GM18517 (cell line): ENCODE measurements around the gene FCRL2.
"Not testable (repeated sequence)": the region's sequence is repeated elsewhere in the genome, so short reads cannot be mapped to it uniquely, and the experiment has no call there.

Experiments
- ATAC-seq: cut with Tn5 transposase; IDR thresholded peaks from one replicate; pipeline ENCODE4 v1.9.1; 2021; ENCODE audit warnings: mild to moderate bottlenecking, moderate library complexity; ENCODE audit not compliant: unreplicated experiment

Gene FCRL2

GRCh38 chr1:157758018-157758417, 18.9 kb downstream of the FCRL2 start:
- ATAC-seq, result no peak

GRCh38 chr1:157753611-157754010, 23.3 kb downstream of the FCRL2 start:
- no peak for ATAC-seq

DNA sequence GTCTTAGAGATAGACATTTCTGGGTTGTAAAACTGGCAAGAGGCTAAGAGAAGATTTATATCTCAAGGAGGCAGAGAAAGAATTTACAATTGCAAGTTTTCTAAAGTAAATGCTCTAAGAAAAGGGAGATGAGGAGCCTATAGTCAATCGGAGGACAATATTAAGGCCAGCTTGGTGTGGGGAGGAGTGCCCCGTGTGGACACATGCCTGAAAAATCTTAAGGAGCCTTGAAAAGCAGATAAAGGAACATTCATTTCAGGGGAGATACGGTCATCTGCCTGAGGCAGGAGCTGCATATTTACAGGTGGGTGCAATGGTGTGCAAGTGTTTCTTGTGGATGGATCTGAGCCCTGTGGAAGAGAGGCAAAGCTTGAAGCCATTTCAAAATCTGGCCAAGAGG, 25.6 kb downstream of the FCRL2 start:
- no peak for ATAC-seq

DNA sequence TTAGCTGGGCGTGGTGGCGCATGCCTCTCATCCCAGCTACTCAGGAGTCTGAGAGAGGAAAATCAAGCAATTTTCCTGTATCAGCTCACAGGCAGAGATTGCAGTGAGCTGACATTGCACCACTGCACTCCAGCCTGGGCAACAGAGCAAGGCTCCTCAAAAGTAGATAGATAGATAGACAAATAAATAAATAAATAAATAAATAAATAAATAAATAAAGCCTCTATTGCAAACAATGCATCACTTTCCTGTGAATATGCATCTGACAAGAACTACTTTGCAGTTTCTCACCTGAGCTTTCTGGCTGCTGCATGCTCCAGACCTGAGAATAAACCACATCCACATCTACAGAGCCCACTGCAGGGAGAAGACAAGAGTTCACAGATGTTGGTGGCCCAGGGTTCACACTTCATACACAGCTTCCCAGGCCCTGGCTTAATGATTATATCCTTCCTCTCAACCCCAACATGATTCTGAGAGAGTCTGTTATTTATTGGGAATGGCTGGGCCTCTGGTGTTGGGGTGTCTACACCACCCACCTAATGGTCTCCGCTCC, 28.6 kb downstream of the FCRL2 start:
- no peak for ATAC-seq

DNA sequence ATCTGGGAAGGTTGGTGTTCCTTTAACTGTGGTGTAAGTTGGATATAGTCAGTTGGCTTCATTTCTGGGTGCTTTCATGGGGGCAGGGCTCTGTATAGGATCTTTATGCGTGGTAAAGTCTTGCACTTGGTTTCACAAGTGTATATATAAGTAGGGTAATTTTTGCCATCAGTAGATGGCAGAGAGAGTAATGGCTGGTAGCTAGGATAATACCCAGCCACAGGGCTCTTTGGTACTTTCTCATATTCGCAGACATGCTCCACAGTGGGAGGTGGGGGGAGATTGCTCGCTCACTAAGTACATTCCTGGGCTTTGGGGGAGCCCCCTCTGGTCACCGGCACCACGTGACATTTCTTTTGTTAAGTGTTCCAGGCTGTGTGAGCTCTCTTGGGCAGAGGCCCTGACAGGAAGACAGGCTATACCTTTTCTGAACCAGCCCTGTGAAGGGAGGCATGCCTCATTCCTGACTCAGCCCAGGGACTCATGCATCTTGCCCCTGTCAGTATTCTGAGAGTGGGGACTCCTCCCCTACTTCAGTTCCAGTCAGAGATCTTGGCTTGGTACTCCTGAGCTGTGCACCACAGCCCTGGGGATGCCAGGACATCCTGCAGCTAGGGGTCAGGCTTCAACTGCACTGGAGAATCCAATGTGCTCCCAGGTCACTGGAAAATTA, 37.6 kb downstream of the FCRL2 start:
- ATAC-seq, result no peak

DNA sequence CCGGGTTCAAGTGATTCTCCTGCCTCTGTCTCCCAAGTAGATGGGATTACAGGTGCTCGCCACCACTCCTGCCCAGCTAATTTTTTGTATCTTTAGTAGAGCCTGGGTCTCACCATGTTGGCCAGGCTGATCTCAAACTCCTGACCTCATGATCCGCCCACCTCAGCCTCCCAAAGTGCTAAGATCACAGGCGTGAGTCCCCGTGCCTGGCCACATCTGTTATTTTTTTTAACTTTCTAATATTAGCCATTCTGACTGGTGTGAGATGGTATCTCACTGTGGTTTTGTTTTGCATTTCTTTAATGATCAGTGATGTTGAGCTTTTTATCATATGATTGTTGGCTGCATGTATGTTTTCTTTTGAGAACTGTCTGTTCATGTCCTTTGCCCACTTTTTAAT, 40.9 kb downstream of the FCRL2 start:
- not testable (repeated sequence) for ATAC-seq

DNA sequence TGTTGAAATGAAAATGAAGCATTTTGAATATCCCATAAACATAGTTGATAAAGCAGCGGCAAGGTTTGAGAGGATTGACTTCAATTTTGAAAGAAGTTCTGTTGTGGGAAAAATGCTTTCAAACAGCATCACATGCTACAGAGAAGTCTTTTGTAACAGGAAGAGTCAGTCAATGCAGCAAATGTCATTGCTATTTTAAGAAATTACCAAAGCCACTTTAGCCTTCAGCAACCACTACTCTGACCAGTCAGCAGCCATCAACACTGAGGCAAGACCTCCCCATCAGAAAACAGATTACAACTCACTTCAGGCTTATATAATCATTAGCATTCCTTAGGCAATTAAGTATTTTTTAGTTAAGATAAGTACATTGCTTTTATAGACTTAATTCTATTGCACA, 42.6 kb downstream of the FCRL2 start:
- ATAC-seq, result no peak

- ATAC-seq, result no peak
Observed at GRCh38 chr1:157732755-157733154, 44.2 kb downstream of the FCRL2 start.

GRCh38 chr1:157725221-157725577, 51.7 kb downstream of the FCRL2 start:
- ATAC-seq, result no peak

DNA sequence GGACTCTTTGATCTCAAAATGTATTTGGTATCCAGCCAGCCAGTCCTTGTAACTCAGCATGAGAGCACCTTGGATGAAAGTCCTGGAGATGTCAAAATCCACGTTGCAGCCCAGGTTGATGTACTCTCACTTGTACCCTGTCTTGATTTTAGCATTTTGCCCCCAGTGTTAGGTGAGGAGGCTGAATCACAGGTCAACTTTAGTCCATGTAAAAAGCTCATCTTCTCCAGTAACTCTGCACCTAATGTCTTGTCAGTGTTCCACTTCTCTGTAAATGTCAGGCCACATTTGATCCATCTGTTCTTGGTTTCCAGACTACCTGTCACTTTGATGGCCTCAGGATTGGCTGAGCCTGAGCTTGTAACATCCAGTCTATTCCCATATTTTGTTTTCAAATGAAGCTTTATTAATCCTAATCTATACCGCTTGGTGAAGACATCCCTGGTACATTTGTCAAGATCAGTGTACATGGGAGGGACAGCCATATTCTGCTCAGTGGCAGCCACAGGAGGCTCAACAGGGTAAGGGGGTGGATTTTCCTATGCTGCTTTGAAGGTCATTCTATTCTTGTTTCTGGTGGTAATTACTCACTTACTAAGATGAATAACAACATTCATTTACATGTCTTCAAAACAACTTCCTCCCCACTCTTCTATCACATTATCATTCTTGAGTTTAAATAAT, 52.3 kb downstream of the FCRL2 start:
- ATAC-seq, result no peak

GRCh38 chr1:157723157-157723556, 53.8 kb downstream of the FCRL2 start:
- no peak for ATAC-seq

DNA sequence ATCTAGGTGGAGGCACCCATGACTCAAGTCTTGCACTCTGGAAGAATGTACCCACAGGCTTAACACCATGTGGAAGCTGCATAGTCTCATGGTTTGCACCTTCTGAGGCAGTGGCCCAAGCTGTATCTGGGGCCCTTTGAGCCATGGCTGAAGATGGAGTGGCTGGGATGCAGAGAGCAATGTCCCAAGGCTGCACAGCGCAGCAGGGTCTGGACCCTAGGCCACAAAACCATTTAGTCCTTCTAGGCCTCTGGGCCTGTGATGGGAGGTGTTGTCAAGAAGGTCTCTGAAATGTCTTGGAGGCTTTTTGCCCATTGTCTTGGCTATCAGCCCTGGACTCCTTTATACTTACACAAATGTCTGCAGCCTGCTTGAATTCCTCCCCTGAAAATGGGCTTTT, 54.9 kb downstream of the FCRL2 start:
- ATAC-seq, result no peak

DNA sequence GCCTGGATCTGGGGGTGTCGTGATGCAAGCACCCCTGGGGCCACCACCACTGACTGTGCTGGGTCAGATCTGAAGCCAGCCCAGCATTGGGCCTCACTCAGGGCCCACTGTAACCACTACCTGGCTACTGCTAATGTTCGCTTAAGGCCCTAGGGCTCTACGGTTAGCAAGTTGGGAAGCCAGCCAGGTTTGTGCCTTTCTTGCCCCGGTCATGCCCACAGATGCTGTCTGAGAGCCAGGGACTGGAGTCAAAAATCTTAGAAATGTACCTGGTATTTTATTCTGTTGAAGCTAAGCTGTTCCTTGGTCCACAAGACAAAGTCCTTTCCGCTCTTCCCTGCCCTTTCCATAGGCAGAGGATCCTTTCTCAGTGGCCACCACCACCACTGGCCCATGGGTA, 61.2 kb downstream of the FCRL2 start:
- ATAC-seq, result no peak

- ATAC-seq, result no peak
Observed at GRCh38 chr1:157711802-157712201, 65.1 kb downstream of the FCRL2 start.

DNA sequence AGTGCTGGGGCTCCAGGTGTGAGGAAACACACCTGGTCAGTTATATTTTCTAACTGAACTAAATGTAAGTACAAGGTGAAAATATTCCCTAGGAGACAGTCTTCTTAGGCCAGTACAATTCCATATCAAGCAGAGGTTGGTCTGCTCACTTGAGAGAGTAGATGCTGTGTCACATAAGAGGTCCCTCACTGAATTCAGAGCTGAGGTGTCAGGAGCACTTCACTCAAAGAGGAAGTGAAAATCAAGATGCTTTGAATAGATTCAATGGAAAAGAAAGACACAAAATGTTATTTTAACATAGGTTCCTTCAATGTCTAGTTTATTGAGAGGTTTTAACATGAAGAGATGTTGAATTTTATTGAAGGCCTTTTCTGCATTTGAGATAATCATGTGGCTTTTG, 72.1 kb downstream of the FCRL2 start:
- ATAC-seq, result no peak

GRCh38 chr1:157703981-157704380, 73.0 kb downstream of the FCRL2 start:
- no peak for ATAC-seq

DNA sequence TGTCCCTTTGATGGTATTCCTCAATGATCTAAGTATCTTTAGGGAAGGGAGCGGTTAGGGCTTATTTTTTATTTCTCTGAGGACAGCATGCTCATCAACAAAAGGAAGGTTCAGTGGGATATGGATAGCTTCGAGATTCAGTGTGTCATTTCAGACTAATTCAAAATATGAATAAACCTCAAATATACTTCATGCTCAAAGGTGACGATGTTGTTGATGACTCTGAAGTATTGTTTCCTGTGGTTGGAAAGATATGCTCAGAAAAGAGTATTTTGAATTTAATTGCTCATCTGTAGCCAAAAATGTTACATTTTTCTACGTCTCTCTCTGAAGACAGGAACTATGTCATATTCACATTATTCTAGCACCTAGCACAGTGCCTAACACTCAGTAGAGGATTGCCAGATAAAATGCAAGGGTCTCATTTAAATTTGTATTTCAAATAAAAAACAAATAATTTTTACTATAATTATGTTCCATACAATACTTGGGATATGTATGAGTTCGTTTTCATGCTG, 74.6 kb downstream of the FCRL2 start:
- ATAC-seq, result no peak

DNA sequence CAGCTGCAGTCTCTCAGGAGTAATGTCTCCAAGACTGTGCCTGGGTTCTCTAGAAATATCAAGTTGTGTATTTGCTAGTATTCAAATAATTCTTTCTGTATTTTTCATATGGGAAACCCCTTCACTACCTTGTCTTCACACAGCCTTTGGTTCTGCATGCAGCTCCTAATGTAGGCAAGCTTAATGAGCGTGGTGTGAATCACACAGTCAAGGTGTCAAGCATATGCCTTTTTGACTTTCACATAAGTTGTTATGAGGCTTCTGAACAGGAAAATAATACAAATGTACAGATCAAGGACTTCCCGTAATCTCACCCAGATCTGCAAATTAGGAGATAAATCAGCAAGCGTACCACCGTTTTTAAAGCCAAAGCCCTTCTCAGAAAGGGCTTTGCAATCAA, 76.2 kb downstream of the FCRL2 start, which contains the start of gene FCRL3:
Gene FCRL3 (minus strand): TSS at position 38 of the 400 bp plus-strand sequence. CDS start 280 bp downstream, outside the sequence.
- ATAC-seq, result no peak

DNA sequence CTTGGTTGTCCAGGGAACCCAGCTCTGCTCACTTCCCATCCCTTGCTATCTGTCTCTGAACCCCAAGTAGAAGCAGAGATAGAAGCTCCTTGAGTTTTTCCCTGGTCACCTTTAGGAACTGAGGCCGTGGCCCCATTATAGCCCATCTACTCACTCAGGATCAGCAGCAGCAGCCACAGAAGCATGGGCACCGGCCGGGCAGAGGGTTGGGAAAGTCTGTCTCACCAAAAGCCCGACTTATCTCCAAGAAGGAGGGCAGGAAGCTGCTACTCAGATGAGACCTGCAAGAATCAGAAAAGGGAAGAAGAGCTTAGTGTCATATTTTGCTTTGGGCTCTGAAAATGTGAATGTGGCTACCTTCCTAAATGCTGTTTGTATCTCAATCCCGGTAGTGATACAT, 76.6 kb downstream of the FCRL2 start:
- no peak for ATAC-seq

- ATAC-seq, result no peak
Observed at GRCh38 chr1:157697781-157698569, 79.0 kb downstream of the FCRL2 start.

GRCh38 chr1:157696966-157697628, 79.8 kb downstream of the FCRL2 start:
- ATAC-seq, result no peak
